Bronchial epithelial cell (primary cell): ENCODE measurements around the gene ODAD4. TPM values are rescaled to one million over a fixed set of nuclear protein-coding genes. Genes with fewer than 3 reads are reported as not detected.

Source experiments
- DNase-seq: peaks from one replicate; pipeline ENCODE4 v3.0.0-alpha.2; 2010; ENCODE audit warnings: low read depth
- FAIRE-seq: peaks from 2 replicates; lab custom pipeline; 2011; peaks lifted over from hg19 to GRCh38; lab: Jason Lieb, UNC
- H3K27me3 ChIP-seq: 2 replicates; pipeline ENCODE4 v1.5.1; 2011; ENCODE audit warnings: low read length; ENCODE audit not compliant: control insufficient read depth, insufficient read depth
- H3K36me3 ChIP-seq: 2 replicates; pipeline ENCODE4 v1.5.1; 2011; ENCODE audit warnings: low read length; ENCODE audit not compliant: control insufficient read depth, insufficient read depth
- H3K4me3 ChIP-seq: 2 replicates; pipeline ENCODE4 v1.5.1; 2011; ENCODE audit warnings: mild to moderate bottlenecking, low read depth, low read length, control low read depth
- total RNA-seq: library from RNA; depleted of rRNA; stranded (reverse); fragments of >200 nt; gene quantifications from 2 replicates; pipeline ENCODE4 v1.2.1, GENCODE V29; 2014
- TF ChIP-seq, protein P1 (sequence below): IDR thresholded peaks from 2 replicates; pipeline ENCODE4 v1.5.1; 2011; ENCODE audit warnings: mild to moderate bottlenecking, moderate library complexity, low read length, control low read depth, inconsistent platforms; ENCODE audit not compliant: insufficient read depth, severe bottlenecking

ODAD4 gene
- total RNA-seq, 1 donor from 2014 or later = 0.26 TPM

DNA sequence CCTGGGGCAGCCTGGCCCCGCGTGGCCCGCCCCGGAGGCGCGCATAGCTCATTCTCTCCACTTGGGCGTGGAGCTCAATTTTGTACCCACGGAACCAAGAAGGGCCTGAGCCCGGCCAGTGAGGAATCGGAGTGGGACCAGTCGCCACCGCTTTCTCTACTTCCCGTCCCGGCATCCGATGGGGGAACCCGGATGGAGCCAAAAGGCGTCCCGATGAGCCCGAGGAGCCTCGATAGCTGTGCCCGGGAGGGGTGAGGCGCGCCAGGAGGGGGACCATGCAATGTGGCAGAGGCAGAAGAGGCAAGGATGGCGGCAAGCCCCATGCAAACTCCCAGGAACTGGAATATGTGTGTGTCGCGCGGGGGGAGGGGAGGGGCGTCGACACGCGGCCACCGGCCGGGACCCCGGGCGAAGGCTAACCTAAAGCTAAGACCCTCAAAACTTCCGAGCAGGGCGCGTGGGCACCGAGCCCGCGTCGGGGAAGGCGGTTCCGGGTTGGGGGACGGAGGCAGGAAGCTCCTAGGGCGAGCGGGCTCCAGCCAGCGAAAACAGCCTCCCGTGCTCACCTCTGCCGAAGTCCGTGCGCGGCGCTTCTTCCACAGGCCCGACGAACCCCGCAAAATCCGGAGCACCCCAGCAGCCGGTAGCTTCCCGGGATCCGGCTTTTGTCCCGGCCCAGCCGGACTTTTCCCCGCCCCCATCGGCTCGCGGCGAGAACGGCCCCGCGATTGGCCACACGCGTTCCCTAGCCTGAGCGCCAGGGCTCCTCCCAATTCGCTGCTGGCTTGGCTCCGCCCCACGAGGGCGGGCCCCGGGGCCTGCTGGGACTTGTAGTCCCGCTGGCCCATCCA, 11.9 kb upstream of the ODAD4 start, which contains the start of gene ACLY:
Gene ACLY, minus strand, starts transcription at position 638 of the 851 bp plus-strand sequence. CDS start 5,078 bp downstream, outside the sequence.
- peak; percentile 88 for DNase-seq
- TF ChIP-seq, protein P1, sequence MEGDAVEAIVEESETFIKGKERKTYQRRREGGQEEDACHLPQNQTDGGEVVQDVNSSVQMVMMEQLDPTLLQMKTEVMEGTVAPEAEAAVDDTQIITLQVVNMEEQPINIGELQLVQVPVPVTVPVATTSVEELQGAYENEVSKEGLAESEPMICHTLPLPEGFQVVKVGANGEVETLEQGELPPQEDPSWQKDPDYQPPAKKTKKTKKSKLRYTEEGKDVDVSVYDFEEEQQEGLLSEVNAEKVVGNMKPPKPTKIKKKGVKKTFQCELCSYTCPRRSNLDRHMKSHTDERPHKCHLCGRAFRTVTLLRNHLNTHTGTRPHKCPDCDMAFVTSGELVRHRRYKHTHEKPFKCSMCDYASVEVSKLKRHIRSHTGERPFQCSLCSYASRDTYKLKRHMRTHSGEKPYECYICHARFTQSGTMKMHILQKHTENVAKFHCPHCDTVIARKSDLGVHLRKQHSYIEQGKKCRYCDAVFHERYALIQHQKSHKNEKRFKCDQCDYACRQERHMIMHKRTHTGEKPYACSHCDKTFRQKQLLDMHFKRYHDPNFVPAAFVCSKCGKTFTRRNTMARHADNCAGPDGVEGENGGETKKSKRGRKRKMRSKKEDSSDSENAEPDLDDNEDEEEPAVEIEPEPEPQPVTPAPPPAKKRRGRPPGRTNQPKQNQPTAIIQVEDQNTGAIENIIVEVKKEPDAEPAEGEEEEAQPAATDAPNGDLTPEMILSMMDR = no peak
- FAIRE-seq = no peak
- H3K36me3 ChIP-seq = peaks cover 5% of the 10 kb centered on the region
- peak within 1 kb of the TSS; percentile 79 for H3K4me3 ChIP-seq
- H3K27me3 ChIP-seq = no peaks in the 10 kb centered on the region

DNA sequence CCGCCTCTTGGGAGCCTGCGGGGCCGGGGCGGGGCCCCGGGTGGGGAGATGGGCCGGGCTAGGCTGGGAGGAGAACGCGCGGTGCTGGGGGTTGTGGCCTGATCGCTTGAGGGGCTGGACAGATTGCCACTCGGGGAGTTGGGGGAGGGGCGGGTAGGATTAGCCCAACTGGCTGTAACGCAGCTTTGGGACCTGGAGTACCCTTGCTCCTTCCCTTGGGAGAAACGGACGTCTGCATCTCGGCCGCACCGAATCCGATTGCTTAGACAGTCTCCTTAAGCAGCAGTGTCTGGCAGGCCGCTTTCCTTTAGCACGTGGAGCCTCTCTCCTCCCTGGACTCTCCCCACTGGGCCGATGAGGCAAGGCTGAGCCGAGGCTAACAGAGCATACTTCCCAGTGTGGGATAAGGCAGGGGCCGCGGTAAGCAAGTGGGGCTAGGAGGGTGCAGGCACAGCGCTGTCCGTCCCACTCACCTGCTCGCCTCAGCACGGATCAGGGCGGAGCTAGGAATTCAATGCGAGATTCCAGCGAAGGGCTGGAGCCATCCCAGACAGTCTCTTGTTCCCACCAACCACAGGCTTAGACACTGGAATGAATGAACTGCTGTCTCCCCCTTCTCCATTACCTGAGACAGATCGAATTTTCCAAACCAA, 11.1 kb upstream of the ODAD4 start:
- TF ChIP-seq, protein P1 = no peak
- no peak for FAIRE-seq

DNA sequence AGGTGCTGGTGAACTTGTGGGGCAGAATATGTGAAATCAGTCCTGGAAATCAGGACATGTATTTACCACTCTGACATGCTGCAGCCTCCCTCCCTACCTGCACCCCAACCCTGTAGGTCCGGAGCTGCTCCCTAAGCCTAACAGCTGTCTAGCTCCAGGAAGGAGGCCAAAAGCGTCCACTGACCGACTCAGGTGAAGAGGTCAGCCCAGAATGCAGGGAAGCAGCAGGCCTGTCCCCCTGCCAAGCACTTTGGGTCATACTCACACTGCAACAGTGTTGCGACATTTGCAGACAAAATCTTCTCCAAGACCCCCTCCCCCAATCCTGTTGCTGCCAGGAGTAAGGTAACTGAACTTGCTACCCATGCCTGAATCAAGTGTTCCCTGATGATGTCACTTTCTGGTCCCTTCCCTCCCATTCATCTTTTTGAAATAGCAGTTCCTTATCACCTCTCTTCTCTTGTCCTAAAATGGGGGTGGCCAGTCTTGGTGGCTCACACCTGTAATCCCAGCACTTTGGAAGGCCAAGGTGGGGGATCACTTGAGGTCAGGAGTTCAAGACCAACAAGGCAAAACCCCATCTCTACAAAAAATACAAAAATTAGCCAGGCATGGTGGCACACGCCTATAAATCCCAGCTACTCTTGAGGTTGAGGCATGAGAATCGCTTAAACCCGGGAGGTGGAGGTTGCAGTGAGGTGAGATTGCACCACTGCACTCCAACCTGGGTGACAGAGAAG, 10.4 kb upstream of the ODAD4 start:
- TF ChIP-seq, protein P1 = no peak
- Histone ChIP-seq H3K27me3 (no peaks in the 10 kb centered on the region), H3K36me3 (no peaks in the 10 kb centered on the region), H3K4me3 (no peak overlapping the region)
- peak; percentile 27 for DNase-seq
- no peak for FAIRE-seq

More for the DNA sequence above, 11.1 kb upstream of the ODAD4 start:
- DNase-seq = peak; percentile 60
- Histone ChIP-seq H3K4me3 (peak overlapping the region; percentile 79), H3K27me3 (no peaks in the 10 kb centered on the region), H3K36me3 (no peaks in the 10 kb centered on the region)

DNA sequence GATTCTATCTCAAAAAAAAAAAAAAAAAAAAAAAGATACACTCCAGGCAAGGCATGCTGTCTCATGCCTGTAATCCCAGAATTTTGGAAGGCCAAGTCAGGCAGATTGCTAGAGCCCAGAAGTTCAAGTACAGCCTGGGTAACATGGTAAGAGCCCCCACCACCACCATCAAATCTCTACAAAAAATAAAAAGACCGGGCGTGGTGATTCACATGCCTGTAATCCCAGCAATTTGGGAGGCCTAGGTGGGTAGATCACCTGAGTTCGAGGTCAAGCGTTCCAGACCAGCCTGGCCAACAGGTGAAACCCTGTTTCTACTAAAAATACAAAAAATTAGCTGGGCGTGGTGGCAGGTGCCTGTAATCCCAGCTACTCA, 9.8 kb upstream of the ODAD4 start:
- Histone ChIP-seq H3K36me3 (no peaks in the 10 kb centered on the region), H3K27me3 (no peaks in the 10 kb centered on the region), H3K4me3 (no peak overlapping the region)
- TF ChIP-seq, protein P1 = no peak
- no peak for FAIRE-seq
- no peak for DNase-seq

DNA sequence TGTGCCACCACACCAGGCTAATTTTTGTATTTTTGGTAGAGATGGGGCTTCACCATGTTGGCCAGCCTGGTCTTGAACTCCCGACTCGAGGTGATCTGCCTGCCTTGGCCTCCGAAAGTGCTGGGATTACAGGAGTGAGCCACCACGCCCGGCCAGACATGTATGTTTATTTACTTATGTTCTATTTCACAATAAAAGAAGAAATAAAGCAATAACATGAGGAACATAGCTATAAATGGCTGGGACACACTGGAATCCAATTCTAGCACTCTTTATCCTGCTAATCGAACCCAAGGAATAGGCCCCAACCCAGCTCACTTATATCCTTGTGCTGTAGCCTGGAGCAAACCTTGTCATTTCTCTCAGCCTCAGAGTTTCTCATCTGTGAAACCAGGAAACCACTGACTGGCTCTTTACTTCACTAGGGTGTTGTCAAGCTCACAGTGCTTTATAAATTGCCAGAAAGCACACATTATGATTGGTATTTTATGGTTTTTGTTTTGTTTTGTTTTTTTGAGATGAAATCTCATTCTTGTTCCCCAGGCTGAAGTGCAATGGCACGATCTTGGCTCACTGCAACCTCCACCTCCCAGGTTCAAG, 4.3 kb upstream of the ODAD4 start:
- TF ChIP-seq, protein P1 = no peak
- FAIRE-seq = no peak
- H3K27me3 ChIP-seq = no peaks in the 10 kb centered on the region
- H3K4me3 ChIP-seq = no peak overlapping the region
- H3K36me3 ChIP-seq = no peaks in the 10 kb centered on the region
- DNase-seq = no peak
